Testis (tissue), 5 donors: Measurements from ENCODE around the gene RRH. TPM values are rescaled to one million over a fixed set of nuclear protein-coding genes. Genes with fewer than 3 reads are reported as not detected.
"Not testable (repeated sequence)": the region's sequence is repeated elsewhere in the genome, so short reads cannot be mapped to it uniquely, and the experiment has no call there.

Source experiments
- DNase-seq: peaks from one replicate; pipeline ENCODE4 v3.0.0-alpha.2; 2019
- H3K27ac ChIP-seq, 2 donors: fragments of 200-600 bp; sonication (generic); one replicate each; pipeline ENCODE4 v1.5.1; 2019
- H3K27me3 ChIP-seq: fragments of 200-600 bp; sonication (generic); one replicate; pipeline ENCODE4 v1.5.1; 2019
- H3K36me3 ChIP-seq: fragments of 200-600 bp; sonication (generic); one replicate; pipeline ENCODE4 v1.5.1; 2017; ENCODE audit warnings: low read depth; ENCODE audit errors: missing control alignments
- H3K4me1 ChIP-seq: fragments of 200-600 bp; sonication (generic); one replicate; pipeline ENCODE4 v1.5.1; 2019
- H3K4me3 ChIP-seq, 2 donors: fragments of 200-600 bp; sonication (generic); one replicate each; pipeline ENCODE4 v1.5.1; 2017 to 2019
- H3K9me3 ChIP-seq: fragments of 200-600 bp; sonication (generic); one replicate; pipeline ENCODE4 v1.5.1; 2017
- CTCF ChIP-seq, 3 experiments: fragments of 450-650 bp in 2 of 3; fragments of 200-600 bp in 1 of 3; sonication (generic) in 1 of 3; IDR thresholded peaks; one replicate each; pipeline ENCODE4 v1.5.1; 2016 to 2019; ENCODE audit warnings: antibody characterized with exemption in 3 of 3, mild to moderate bottlenecking in 2 of 3, moderate library complexity in 1 of 3
- POLR2A ChIP-seq: fragments of 450-650 bp; IDR thresholded peaks from one replicate; pipeline ENCODE4 v1.6.1; 2017; ENCODE audit warnings: antibody characterized with exemption, mild to moderate bottlenecking, moderate library complexity
- WGBS, 2 donors: methylation state at CpG; one replicate each; pipeline ENCODE4 v1.1.5; 2018; 5-methylcytosine and 5-hydroxymethylcytosine counted together
- intact Hi-C: fragments of 100-400 bp; cut with DNase I; formaldehyde crosslinking; loops from one replicate; pipeline ENCODE4 v1.15.1; 2023; ENCODE audit warnings: low total_unique reads
- long read RNA-seq, 2 donors: transcript quantifications; one replicate each; lab custom pipeline, GENCODE V29; 2026
- polyA plus RNA-seq: library from polyadenylated mRNA; stranded (reverse); fragments of 350-450 nt; fragmentation: Illumina TruSeq; extraction: RNeasy Lipid Tissue Mini Kit (QIAGEN cat#74804); gene quantifications from one replicate; pipeline ENCODE4 v1.2.3, GENCODE V29; 2014; ENCODE audit warnings: low read depth, low replicate concordance; ENCODE audit not compliant: insufficient read depth
- total RNA-seq, 2 donors: library from RNA; depleted of rRNA; stranded (reverse); fragments of >200 nt; gene quantifications; one replicate each; pipeline ENCODE4 v1.2.3, GENCODE V29; 2016

The RRH gene
- 1 to 10 TPM in 1 of 2 donors, under 1 TPM in 1; 0.43 to 1.0 TPM for total RNA-seq
- 0.51 TPM for polyA plus RNA-seq
- long read RNA-seq, donor 1: 0 reads
- long read RNA-seq, donor 2: 0 reads

GRCh38 chr4:109827672-109828071, at the start of gene RRH:
RRH (plus strand) TSS chr4:109827972; CDS start chr4:109828028, 56 bp downstream.
- Histone ChIP-seq H3K4me3 (no peak within 1 kb of the TSS), H3K27me3 (no peaks in the 10 kb centered on the region), H3K9me3 (no peaks in the 10 kb centered on the region), H3K36me3 (no peaks in the 10 kb centered on the region), H3K27ac (no peak within 1 kb of the TSS), H3K4me1 (no peaks in the 10 kb centered on the region)
- TF ChIP-seq CTCF (IDR thresholded peaks at IDR 0.05): no peak
- TF ChIP-seq POLR2A: no peak
- DNase-seq: no peak
- intact Hi-C loops: loop anchor here (10.0 kb wide), 1 partner anchor 403 kb away; no protein-coding TSS in a partner anchor
- whole genome bisulfite sequencing, 2 donors: 92 to 93% methylated on average over 2 of the region's 2 CpGs

- H3K36me3 ChIP-seq, H3K27ac ChIP-seq, H3K9me3 ChIP-seq, H3K27me3 ChIP-seq, H3K4me3 ChIP-seq, intact Hi-C loops, H3K4me1 ChIP-seq, DNase-seq: not testable (repeated sequence)
- WGBS, 2 donors: 90 to 93% methylated on average over 2 of the region's 2 CpGs
Measured at GRCh38 chr4:109782092-109782491, 45.7 kb upstream of the RRH start.

GRCh38 chr4:109786846-109787245, 40.9 kb upstream of the RRH start:
- no peak overlapping the region for H3K4me3 ChIP-seq
- no peaks in the 10 kb centered on the region for H3K4me1 ChIP-seq
- TF ChIP-seq CTCF (IDR thresholded peaks at IDR 0.05) (no peak), POLR2A (no peak)
- WGBS, 2 donors: 72 to 88% methylated on average over 1 of the region's 1 CpG
- no peaks in the 10 kb centered on the region for H3K36me3 ChIP-seq
- H3K27me3 ChIP-seq: no peaks in the 10 kb centered on the region
- H3K27ac ChIP-seq: no peak overlapping the region
- no peak for DNase-seq
- no peaks in the 10 kb centered on the region for H3K9me3 ChIP-seq
- intact Hi-C loops: no loop called here

- DNase-seq: no peak
- no peak overlapping the region for H3K4me3 ChIP-seq
- H3K9me3 ChIP-seq: no peaks in the 10 kb centered on the region
- WGBS, 2 donors: 91 to 92% methylated on average over 1 of the region's 1 CpG
- intact Hi-C loops: no loop called here
- H3K27me3 ChIP-seq: no peaks in the 10 kb centered on the region
- TF ChIP-seq CTCF (IDR thresholded peaks at IDR 0.05): no peak
- TF ChIP-seq POLR2A: no peak
- no peaks in the 10 kb centered on the region for H3K4me1 ChIP-seq
- no peak overlapping the region for H3K27ac ChIP-seq
- H3K36me3 ChIP-seq: no peaks in the 10 kb centered on the region
Measured at GRCh38 chr4:109787807-109788206, 40.0 kb upstream of the RRH start.

- Histone ChIP-seq H3K4me3 (no peak overlapping the region), H3K36me3 (no peaks in the 10 kb centered on the region), H3K9me3 (no peaks in the 10 kb centered on the region), H3K27ac (no peak overlapping the region), H3K27me3 (no peaks in the 10 kb centered on the region), H3K4me1 (no peaks in the 10 kb centered on the region)
- 96% methylated on average over 6 of the region's 6 CpGs for WGBS, 2 donors
- TF ChIP-seq CTCF (IDR thresholded peaks at IDR 0.05): no peak
- no peak for TF ChIP-seq POLR2A
- intact Hi-C loops: no loop called here
- no peak for DNase-seq
Measured at GRCh38 chr4:109795059-109795458, 32.7 kb upstream of the RRH start.
